ENCODE results near the gene SNCB. TPM values are rescaled to one million over a fixed set of nuclear protein-coding genes. Genes with fewer than 3 reads are reported as not detected.

Gene SNCB
- total and polyA plus RNA-seq, 2 of the 4 experiments (the other 2 are of a cell fraction), result 0.41 TPM; not detected in 1

DNA sequence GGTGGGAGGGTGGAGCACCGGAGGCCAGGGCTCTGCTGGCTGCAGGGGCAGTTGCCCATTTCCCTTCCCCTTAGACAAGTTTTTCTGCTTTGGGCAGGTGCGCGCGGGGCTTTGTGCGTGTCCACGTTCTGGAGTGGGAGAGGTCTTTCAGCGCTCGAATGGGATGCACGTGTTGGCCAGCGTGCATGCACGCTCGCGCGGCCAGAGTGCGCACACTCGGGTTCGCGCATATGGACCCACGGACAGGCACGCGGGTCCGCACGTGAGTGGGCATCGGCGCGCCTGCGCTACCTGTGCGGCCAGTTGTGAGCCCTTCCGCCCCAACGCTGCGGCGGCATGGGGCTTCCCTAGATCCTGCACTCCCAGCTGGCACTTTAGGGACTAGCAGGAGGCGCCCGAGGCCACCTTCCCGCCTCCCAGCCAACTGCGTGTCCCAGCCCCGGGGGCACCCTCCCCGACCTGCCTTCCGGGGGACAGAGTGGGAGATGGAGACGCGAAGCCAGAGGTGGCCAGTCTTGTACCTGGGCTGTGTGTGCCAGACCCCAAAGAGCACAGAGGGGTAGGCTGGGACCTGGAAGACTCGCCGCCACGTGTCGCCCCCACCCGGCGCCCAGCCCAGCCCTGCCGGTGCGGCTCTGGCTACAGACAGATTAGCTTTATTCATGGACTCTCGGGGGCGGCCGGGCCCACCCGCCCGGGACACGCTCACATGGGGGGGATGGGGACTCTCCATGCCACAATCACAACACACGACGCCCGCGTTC, 10.6 kb downstream of the SNCB start:
- intact Hi-C loops (cut with micrococcal nuclease), result loop anchor here (1.0 to 5.0 kb wide), 2 partner anchors 45 to 202 kb away; partner anchors contain the start of gene CLTB
- H2AK9ac ChIP-seq (replicated peaks; ENCODE audit: low read depth, low read length, poor library complexity), result peak overlapping the region; percentile 47
- in situ Hi-C loops (cut with MboI; ENCODE audit: low sequenced_read_pairs), result loop anchor here (10.0 kb wide), 1 partner anchor 45 kb away; no protein-coding TSS in a partner anchor
- H2BK120ac ChIP-seq (ENCODE audit: low read depth, low read length), result no peak overlapping the region
- no peak overlapping the region for H3K56ac ChIP-seq (ENCODE audit: extremely low read depth, insufficient read depth, low read length)
- peak overlapping the region; percentile 90 for H2AFZ ChIP-seq (replicated peaks; ENCODE audit: low read length, poor library complexity)
- H3K79me1 ChIP-seq (ENCODE audit: low read depth in 1 of 2, low read length in 2 of 2), result peaks cover 0 to 2% of the 10 kb centered on the region in 2 experiments; a peak in 1 of 4 replicates
- H4K91ac ChIP-seq (ENCODE audit: insufficient read depth, low read depth, low read length), result no peak overlapping the region
- H3K9me3 ChIP-seq (ENCODE audit: control insufficient read depth, insufficient read depth, low read length), result no peaks in the 10 kb centered on the region
- no peak overlapping the region for H3K4ac ChIP-seq (ENCODE audit: low read depth, low read length)
- no peak overlapping the region for H3K18ac ChIP-seq (ENCODE audit: low read depth, low read length)
- TF ChIP-seq RFX5 (IDR thresholded peaks at IDR 0.05; ENCODE audit: low read depth, low read length) (no peak), POLR2A (IDR thresholded peaks at IDR 0.05; ENCODE audit: low read depth, low read length) (no peak)
- H3K14ac ChIP-seq (replicated peaks; ENCODE audit: low read depth, low read length), result no peak overlapping the region
- H2BK5ac ChIP-seq (ENCODE audit: low read depth, low read length, poor library complexity, severe bottlenecking), result no peak overlapping the region
- no peak overlapping the region for H2BK15ac ChIP-seq (ENCODE audit: low read depth, low read length)
- H3K9me1 ChIP-seq (ENCODE audit: insufficient read depth, low read length), result peaks cover 5% of the 10 kb centered on the region
- ATAC-seq (ENCODE audit: low read depth), result no peak
- no peak for DNase-seq
- no peak overlapping the region for H3K9ac ChIP-seq (ENCODE audit: low read depth, low read length)
- no peak overlapping the region for H4K5ac ChIP-seq (ENCODE audit: low read depth, low read length)
- H4K8ac ChIP-seq (ENCODE audit: low read depth in 2 of 2, low read length in 2 of 2), result no peak overlapping the region
- peak overlapping the region; percentile 70 for H3K4me2 ChIP-seq (ENCODE audit: low read depth, low read length)
- no peak overlapping the region; the same call in 1 of the 2 replicates for H3K23ac ChIP-seq (ENCODE audit: low read depth, low read length)
- 7% methylated on average over 21 of the region's 59 CpGs; no CpG with 5 or more reads in 1 of the 2 experiments for WGBS, 2 experiments (ENCODE audit: extremely low coverage in 2 of 2, insufficient read length in 1 of 2)
- no peaks in the 10 kb centered on the region for H3K36me3 ChIP-seq (ENCODE audit: control insufficient read depth, insufficient read depth, low read length)
- peak overlapping the region; percentile 7; the same call in 1 of the 2 replicates for H3K4me3 ChIP-seq (ENCODE audit: insufficient read depth, low read depth, low read length)
- no TSS peak for BruUV-seq (replicated peaks)
- CTCF ChIA-PET, result no interaction called here
- POLR2A ChIA-PET (ENCODE audit: unreplicated experiment), result no interaction called here
- dilution Hi-C loops (cut with HindIII; ENCODE audit: low sequenced_read_pairs, unreplicated experiment), result no loop called here
- 0 out of 2 replicates have a peak overlapping the region, but pooled peaks have one; percentile 7 for H2AK5ac ChIP-seq (ENCODE audit: low read depth, low read length)
- no peaks in the 10 kb centered on the region for H4K20me1 ChIP-seq (ENCODE audit: insufficient read depth, low read length)
- peaks cover 23% of the 10 kb centered on the region for H3K4me1 ChIP-seq (ENCODE audit: control insufficient read depth, insufficient read depth, low read length)
- no peak overlapping the region for H3K27ac ChIP-seq (ENCODE audit: insufficient read depth, low read length)
- peaks cover 33% of the 10 kb centered on the region for H3K27me3 ChIP-seq (ENCODE audit: control insufficient read depth, insufficient read depth, low read length)
- H2BK20ac ChIP-seq (ENCODE audit: low read depth, low read length), result no peak overlapping the region

Measured in IMR-90 (cell line).